ENCODE data around the gene CYRIA.

DNA sequence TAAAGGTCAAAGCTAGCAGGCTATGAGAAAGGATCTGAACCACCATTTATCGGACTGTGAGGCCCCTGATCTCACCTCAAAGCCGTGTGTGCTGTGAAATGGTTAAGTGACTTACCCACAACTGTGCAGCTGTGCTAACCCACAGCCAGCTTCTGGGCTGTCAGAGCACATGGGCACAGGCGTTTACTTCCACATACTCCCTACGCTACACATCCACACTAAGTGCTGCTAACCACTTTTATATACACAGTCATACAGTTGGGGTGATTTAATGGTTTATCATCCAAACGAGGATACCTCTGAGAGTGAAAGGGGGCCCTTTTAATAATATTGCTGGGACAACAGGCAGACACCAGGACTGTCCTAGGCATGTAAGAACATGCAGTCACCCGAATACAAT lies 37.3 kb downstream of the CYRIA start:
- no peak for TF ChIP-seq YY1 (IDR thresholded peaks at IDR 0.05; ENCODE audit: low read depth)
- TF ChIP-seq RAD21 (IDR thresholded peaks at IDR 0.05; ENCODE audit: low read depth): no peak
- no peak for TF ChIP-seq CEBPB (IDR thresholded peaks at IDR 0.05)
- TF ChIP-seq, protein P1, sequence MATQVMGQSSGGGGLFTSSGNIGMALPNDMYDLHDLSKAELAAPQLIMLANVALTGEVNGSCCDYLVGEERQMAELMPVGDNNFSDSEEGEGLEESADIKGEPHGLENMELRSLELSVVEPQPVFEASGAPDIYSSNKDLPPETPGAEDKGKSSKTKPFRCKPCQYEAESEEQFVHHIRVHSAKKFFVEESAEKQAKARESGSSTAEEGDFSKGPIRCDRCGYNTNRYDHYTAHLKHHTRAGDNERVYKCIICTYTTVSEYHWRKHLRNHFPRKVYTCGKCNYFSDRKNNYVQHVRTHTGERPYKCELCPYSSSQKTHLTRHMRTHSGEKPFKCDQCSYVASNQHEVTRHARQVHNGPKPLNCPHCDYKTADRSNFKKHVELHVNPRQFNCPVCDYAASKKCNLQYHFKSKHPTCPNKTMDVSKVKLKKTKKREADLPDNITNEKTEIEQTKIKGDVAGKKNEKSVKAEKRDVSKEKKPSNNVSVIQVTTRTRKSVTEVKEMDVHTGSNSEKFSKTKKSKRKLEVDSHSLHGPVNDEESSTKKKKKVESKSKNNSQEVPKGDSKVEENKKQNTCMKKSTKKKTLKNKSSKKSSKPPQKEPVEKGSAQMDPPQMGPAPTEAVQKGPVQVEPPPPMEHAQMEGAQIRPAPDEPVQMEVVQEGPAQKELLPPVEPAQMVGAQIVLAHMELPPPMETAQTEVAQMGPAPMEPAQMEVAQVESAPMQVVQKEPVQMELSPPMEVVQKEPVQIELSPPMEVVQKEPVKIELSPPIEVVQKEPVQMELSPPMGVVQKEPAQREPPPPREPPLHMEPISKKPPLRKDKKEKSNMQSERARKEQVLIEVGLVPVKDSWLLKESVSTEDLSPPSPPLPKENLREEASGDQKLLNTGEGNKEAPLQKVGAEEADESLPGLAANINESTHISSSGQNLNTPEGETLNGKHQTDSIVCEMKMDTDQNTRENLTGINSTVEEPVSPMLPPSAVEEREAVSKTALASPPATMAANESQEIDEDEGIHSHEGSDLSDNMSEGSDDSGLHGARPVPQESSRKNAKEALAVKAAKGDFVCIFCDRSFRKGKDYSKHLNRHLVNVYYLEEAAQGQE (IDR thresholded peaks at IDR 0.05; ENCODE audit: low read depth): no peak
